MM.1S (cell line): Measurements from ENCODE around the gene RNF11.

Experiments
- CTCF ChIP-seq: fragments of 300-600 bp; sonication (generic); IDR thresholded peaks from 2 replicates; pipeline ENCODE4 v1.5.1; 2016; ENCODE audit warnings: antibody characterized with exemption, low read length, mixed read lengths
- EZH2 ChIP-seq: fragments of 300-600 bp; sonication (generic); optimal IDR thresholded peaks from 2 replicates; pipeline ENCODE3; 2017; ENCODE audit warnings: low read depth, mild to moderate bottlenecking, antibody characterized with exemption, low read length, mixed read lengths

DNA sequence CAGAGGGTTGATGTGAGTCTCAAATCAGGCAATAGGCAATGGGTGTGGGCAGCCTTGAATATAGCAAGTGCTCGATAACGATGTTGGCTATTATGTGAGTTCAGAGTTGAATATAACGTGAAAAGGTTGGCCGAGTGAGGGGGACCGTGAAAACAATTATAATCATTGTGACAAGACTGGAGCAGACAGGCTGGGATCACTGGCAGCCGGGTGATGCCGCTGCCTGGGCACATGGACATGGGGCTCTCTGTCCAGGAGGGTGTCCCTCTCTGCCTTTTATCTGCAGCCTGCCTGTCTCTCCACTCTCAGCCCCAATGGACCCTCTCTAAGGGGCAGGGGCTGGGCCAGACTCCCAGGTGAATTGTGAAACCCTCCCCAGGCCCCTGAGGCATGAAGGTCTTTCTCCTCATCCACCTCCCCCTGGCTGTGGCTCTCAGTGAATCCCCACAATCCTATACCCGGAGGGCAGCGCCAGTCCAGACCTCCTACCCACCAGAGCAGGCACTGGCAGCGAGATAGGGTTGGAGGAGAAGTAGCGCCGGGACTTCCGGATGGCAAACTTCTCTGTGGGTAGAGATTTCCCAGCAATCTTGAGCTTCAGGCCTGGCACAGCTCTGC, 57.9 kb downstream of the RNF11 start:
- TF ChIP-seq CTCF (no peak), EZH2 (no peak)
